ENCODE measurements around the gene SEH1L.

SEH1L gene

DNA sequence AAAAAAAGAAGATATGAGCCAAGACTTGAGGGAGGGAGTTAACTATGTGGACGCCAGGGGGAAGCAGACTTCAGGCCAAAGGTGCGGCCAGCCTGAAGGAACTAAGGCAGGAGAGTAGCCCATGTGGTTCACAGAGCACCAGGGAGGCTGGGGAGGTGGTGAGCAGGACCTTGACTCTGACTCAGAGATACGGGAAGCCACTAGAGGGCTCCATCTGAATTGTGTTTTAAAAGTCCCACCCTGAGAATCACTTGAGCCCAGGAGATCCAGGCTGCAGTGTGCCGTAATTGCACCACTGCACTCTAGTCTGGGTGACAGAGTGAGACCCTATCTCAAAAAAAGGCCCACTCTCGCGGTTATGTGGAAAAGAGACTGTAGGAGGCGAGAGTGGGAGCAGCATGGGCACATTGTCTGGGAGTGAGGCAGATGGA lies 55.7 kb downstream of the SEH1L start:
- TF ChIP-seq, protein P1, sequence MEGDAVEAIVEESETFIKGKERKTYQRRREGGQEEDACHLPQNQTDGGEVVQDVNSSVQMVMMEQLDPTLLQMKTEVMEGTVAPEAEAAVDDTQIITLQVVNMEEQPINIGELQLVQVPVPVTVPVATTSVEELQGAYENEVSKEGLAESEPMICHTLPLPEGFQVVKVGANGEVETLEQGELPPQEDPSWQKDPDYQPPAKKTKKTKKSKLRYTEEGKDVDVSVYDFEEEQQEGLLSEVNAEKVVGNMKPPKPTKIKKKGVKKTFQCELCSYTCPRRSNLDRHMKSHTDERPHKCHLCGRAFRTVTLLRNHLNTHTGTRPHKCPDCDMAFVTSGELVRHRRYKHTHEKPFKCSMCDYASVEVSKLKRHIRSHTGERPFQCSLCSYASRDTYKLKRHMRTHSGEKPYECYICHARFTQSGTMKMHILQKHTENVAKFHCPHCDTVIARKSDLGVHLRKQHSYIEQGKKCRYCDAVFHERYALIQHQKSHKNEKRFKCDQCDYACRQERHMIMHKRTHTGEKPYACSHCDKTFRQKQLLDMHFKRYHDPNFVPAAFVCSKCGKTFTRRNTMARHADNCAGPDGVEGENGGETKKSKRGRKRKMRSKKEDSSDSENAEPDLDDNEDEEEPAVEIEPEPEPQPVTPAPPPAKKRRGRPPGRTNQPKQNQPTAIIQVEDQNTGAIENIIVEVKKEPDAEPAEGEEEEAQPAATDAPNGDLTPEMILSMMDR (IDR thresholded peaks at IDR 0.05; ENCODE audit: low read depth, low read length) = peak; percentile 61
- in situ Hi-C loops (cut with HindIII; ENCODE audit: low sequenced_read_pairs) = no loop called here
- H3K4me3 ChIP-seq (ENCODE audit: low read depth, low read length) = no peak overlapping the region
- peak; percentile 80 for DNase-seq (ENCODE audit: low read depth, low spot score)

DNA sequence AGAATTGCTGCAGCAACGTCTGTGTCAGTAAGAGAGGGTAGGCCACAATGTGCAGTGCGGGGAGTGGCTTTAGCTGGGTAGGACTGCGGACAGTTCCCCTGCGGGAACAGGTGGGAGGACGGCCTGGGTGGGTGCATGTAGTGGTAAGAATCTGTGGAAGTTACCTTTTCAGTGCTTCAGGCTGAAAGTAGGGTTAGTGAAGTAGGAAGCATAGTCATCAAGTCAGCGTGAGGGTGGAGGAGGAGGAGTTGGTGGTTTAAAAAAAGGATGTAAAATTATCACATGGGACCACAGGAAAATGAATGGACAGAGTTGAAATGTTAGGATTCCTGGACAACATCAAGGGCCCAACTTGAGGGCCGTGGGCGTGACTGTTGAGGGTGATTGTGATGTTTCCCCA lies 56.6 kb downstream of the SEH1L start:
- in situ Hi-C loops (cut with HindIII; ENCODE audit: low sequenced_read_pairs) = no loop called here
- H3K4me3 ChIP-seq (ENCODE audit: low read depth, low read length) = no peak overlapping the region

DNA sequence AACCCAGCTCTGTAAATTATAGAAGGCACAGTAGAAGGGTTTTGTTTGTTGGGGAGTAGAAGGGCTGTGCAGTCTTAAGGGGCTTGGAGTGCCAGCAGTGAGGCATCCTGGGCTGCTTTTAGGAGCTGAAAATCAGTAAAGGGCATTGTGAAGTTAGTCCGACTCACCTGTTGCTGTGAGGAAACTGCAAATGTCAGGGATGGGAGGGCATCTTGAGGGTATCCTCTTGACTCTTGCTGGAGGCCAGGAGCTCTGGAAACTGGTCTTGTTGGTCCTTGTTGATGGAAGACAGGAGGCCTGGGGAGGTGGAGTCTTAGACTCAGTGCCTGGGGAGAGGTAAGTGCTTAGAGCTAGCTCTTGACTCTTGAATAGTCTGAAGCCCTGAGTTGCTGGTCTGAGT lies 57.5 kb downstream of the SEH1L start:
- no peak overlapping the region for H3K4me3 ChIP-seq (ENCODE audit: low read depth, low read length)
- TF ChIP-seq, protein P1 (IDR thresholded peaks at IDR 0.05; ENCODE audit: low read depth, low read length) = no peak
- in situ Hi-C loops (cut with HindIII; ENCODE audit: low sequenced_read_pairs) = no loop called here
- DNase-seq (ENCODE audit: low read depth, low spot score) = no peak

More for the DNA sequence above, 56.6 kb downstream of the SEH1L start:
- TF ChIP-seq, protein P1 (IDR thresholded peaks at IDR 0.05; ENCODE audit: low read depth, low read length) = no peak
- DNase-seq (ENCODE audit: low read depth, low spot score) = no peak

DNA sequence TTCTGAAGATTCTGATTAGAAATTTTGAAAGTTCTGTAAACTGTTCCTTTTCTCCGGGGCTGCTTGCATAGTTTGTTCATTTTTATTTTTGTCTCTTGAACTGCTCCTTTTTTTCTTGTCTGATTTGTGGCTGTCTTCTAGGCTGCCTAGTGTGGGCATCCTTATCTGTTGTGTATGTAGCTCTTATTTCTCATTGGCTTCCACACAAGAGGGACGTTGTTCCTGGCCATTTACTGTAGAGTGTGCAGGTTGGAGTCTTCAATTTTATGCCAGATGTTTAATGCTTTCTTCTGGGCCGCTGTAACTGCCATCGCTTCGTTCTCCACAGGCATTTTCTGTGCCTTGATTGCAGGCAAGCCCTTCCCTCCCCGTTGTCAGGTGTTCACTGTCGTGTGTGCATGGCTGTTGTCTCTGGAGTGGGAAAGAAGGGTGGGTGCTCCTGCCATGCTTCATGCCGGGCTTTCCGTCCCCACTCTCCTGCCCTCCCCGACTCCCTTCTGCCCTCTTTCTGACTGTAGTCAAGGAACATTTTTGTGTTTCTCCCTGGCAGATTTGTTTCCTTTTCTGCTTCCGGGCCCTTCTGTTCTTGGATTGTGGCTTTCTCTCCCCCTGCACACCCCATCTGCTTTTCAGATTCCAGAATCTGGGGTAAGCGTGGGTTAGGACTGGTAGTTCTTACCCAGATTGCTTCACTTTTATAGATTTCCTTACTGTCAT lies 58.9 kb downstream of the SEH1L start:
- TF ChIP-seq, protein P1 (IDR thresholded peaks at IDR 0.05; ENCODE audit: low read depth, low read length) = no peak
- in situ Hi-C loops (cut with HindIII; ENCODE audit: low sequenced_read_pairs) = no loop called here
- H3K4me3 ChIP-seq (ENCODE audit: low read depth, low read length) = no peak overlapping the region
- no peak for DNase-seq (ENCODE audit: low read depth, low spot score)

DNA sequence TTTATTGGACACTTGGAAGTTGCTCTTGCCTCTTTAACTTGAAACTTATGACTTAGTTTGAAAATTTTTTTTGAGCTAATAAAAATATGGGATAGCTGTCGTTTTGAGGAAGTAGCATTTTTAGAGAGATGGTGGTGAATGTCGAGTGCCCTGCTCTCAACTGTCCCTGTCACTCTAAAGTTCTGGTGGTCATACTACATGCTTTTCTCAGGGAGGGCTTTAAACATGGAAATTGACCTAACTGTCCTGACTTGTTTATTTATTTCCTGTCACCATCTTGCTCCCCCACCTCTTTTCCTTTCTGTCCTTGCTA lies 59.4 kb downstream of the SEH1L start:
- H3K4me3 ChIP-seq (ENCODE audit: low read depth, low read length) = no peak overlapping the region
- TF ChIP-seq, protein P1 (IDR thresholded peaks at IDR 0.05; ENCODE audit: low read depth, low read length) = no peak
- in situ Hi-C loops (cut with HindIII; ENCODE audit: low sequenced_read_pairs) = no loop called here
- no peak for DNase-seq (ENCODE audit: low read depth, low spot score)

DNA sequence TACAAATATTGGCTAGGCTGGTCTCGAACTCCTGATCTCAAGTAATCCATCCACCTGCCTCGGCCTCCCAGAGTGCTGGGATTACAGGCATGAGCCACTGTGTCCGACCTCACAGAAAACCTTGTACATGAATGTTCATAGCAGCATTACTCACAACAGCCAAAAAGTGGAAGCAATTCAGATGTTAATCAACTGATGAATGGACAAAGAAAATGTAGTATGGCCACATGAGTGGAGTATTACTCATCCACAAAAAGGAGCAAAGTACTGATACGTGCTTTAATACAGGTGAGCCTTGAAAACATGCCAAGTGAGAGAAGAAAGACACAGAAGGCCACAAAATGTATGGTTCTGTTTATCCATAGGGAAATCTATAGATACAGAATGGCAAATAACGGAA lies 63.9 kb downstream of the SEH1L start:
- TF ChIP-seq, protein P1 (IDR thresholded peaks at IDR 0.05; ENCODE audit: low read depth, low read length) = no peak
- no peak overlapping the region for H3K4me3 ChIP-seq (ENCODE audit: low read depth, low read length)
- DNase-seq (ENCODE audit: low read depth, low spot score) = no peak
- in situ Hi-C loops (cut with HindIII; ENCODE audit: low sequenced_read_pairs) = no loop called here

All from astrocyte of the spinal cord (primary cell).